ENCODE data around the gene PRKCB.

PRKCB gene

GRCh38 chr16:24036038-24036543 is 200.3 kb downstream of the PRKCB start:
- no peak for DNase-seq (ENCODE audit: extremely low read depth in 1 of 2, low read depth in 1 of 2)

GRCh38 chr16:24036614-24037013 is 200.8 kb downstream of the PRKCB start:
- peak in 1 of 2 donors; percentile 1 for DNase-seq (ENCODE audit: extremely low read depth in 1 of 2, low read depth in 1 of 2)

GRCh38 chr16:24037335-24037734 is 201.6 kb downstream of the PRKCB start:
- DNase-seq (ENCODE audit: extremely low read depth in 1 of 2, low read depth in 1 of 2), result no peak

- peak; percentile 57 to 64 for DNase-seq (ENCODE audit: extremely low read depth in 1 of 2, low read depth in 1 of 2)
Measured at GRCh38 chr16:24041834-24042631, 206.2 kb downstream of the PRKCB start.

GRCh38 chr16:24044467-24044866 is 208.7 kb downstream of the PRKCB start:
- no peak for DNase-seq (ENCODE audit: extremely low read depth in 1 of 2, low read depth in 1 of 2)

GRCh38 chr16:24045641-24046040 is 209.9 kb downstream of the PRKCB start:
- DNase-seq (ENCODE audit: extremely low read depth in 1 of 2, low read depth in 1 of 2), result no peak

- no peak for DNase-seq (ENCODE audit: extremely low read depth in 1 of 2, low read depth in 1 of 2)
Measured at GRCh38 chr16:24046442-24046841, 210.7 kb downstream of the PRKCB start.

GRCh38 chr16:24049113-24049512 is 213.3 kb downstream of the PRKCB start:
- DNase-seq (ENCODE audit: extremely low read depth in 1 of 2, low read depth in 1 of 2), result no peak

- no peak for DNase-seq (ENCODE audit: extremely low read depth in 1 of 2, low read depth in 1 of 2)
Measured at GRCh38 chr16:24051125-24051524, 215.3 kb downstream of the PRKCB start.

- no peak for DNase-seq (ENCODE audit: extremely low read depth in 1 of 2, low read depth in 1 of 2)
Measured at GRCh38 chr16:24052329-24053098, 216.7 kb downstream of the PRKCB start.

GRCh38 chr16:24053099-24053946 is 217.5 kb downstream of the PRKCB start:
- DNase-seq (ENCODE audit: extremely low read depth in 1 of 2, low read depth in 1 of 2), result no peak

GRCh38 chr16:24054741-24055491 is 219.1 kb downstream of the PRKCB start:
- no peak for DNase-seq (ENCODE audit: extremely low read depth in 1 of 2, low read depth in 1 of 2)

- DNase-seq (ENCODE audit: extremely low read depth in 1 of 2, low read depth in 1 of 2), result no peak
Measured at GRCh38 chr16:24062270-24062817, 226.6 kb downstream of the PRKCB start.

- DNase-seq (ENCODE audit: extremely low read depth in 1 of 2, low read depth in 1 of 2), result no peak
Measured at GRCh38 chr16:24069036-24069590, 233.3 kb downstream of the PRKCB start.

- DNase-seq (ENCODE audit: extremely low read depth in 1 of 2, low read depth in 1 of 2), result peak in 1 of 2 donors; percentile 27
Measured at GRCh38 chr16:24070851-24071250, 235.1 kb downstream of the PRKCB start.

GRCh38 chr16:24071666-24072360 is 236.0 kb downstream of the PRKCB start:
- no peak for DNase-seq (ENCODE audit: extremely low read depth in 1 of 2, low read depth in 1 of 2)

GRCh38 chr16:24073321-24073720 is 237.5 kb downstream of the PRKCB start:
- no peak for DNase-seq (ENCODE audit: extremely low read depth in 1 of 2, low read depth in 1 of 2)

- DNase-seq (ENCODE audit: extremely low read depth in 1 of 2, low read depth in 1 of 2), result no peak
Measured at GRCh38 chr16:24074574-24074973, 238.8 kb downstream of the PRKCB start.

GRCh38 chr16:24075302-24075701 is 239.5 kb downstream of the PRKCB start:
- DNase-seq (ENCODE audit: extremely low read depth in 1 of 2, low read depth in 1 of 2), result no peak
